Parathyroid adenoma (tissue), 2 donors: Measurements from ENCODE around the gene COPB2.

Experiments used
- H2AFZ ChIP-seq: fragments of 300-600 bp; sonication (generic); one replicate; pipeline ENCODE4 v1.7.0; 2017; ENCODE audit warnings: antibody characterized with exemption, mild to moderate bottlenecking
- H3K27ac ChIP-seq: fragments of 300-600 bp; sonication (generic); one replicate; pipeline ENCODE4 v1.7.0; 2017
- H3K27me3 ChIP-seq: fragments of 300-600 bp; sonication (generic); one replicate; pipeline ENCODE4 v1.7.0; 2017; ENCODE audit warnings: low read length; ENCODE audit not compliant: control insufficient read depth, insufficient read depth
- H3K36me3 ChIP-seq: fragments of 300-600 bp; sonication (generic); one replicate; pipeline ENCODE4 v1.7.0; 2017; ENCODE audit warnings: low read length; ENCODE audit not compliant: control insufficient read depth, insufficient read depth
- H3K4me1 ChIP-seq: fragments of 300-600 bp; sonication (generic); one replicate; pipeline ENCODE4 v1.7.0; 2017; ENCODE audit warnings: control low read depth
- H3K4me2 ChIP-seq: fragments of 300-600 bp; sonication (generic); one replicate; pipeline ENCODE4 v1.7.0; 2017; ENCODE audit warnings: low read length
- H3K4me3 ChIP-seq: fragments of 300-600 bp; sonication (generic); one replicate; pipeline ENCODE4 v1.7.0; 2017; ENCODE audit warnings: low read depth, low read length
- H3K79me2 ChIP-seq: fragments of 300-600 bp; sonication (generic); one replicate; pipeline ENCODE4 v1.7.0; 2017; ENCODE audit warnings: control low read depth
- H3K9ac ChIP-seq: fragments of 300-600 bp; sonication (generic); one replicate; pipeline ENCODE4 v1.7.0; 2017; ENCODE audit warnings: mild to moderate bottlenecking
- H3K9me3 ChIP-seq: fragments of 300-600 bp; sonication (generic); one replicate; pipeline ENCODE4 v1.7.0; 2017; ENCODE audit warnings: low read length; ENCODE audit not compliant: control insufficient read depth
- CTCF ChIP-seq: fragments of 300-600 bp; sonication (generic); IDR thresholded peaks from one replicate; pipeline ENCODE4 v1.7.0; 2017; ENCODE audit warnings: antibody characterized with exemption, mild to moderate bottlenecking
- donor health status: primary hyperparathyroidism.

Gene COPB2

GRCh38 chr3:139322346-139322745 is 67.1 kb downstream of the COPB2 start:
- no peaks in the 10 kb centered on the region for H3K27me3 ChIP-seq
- H3K36me3 ChIP-seq, result no peaks in the 10 kb centered on the region
- TF ChIP-seq CTCF, result no peak

DNA sequence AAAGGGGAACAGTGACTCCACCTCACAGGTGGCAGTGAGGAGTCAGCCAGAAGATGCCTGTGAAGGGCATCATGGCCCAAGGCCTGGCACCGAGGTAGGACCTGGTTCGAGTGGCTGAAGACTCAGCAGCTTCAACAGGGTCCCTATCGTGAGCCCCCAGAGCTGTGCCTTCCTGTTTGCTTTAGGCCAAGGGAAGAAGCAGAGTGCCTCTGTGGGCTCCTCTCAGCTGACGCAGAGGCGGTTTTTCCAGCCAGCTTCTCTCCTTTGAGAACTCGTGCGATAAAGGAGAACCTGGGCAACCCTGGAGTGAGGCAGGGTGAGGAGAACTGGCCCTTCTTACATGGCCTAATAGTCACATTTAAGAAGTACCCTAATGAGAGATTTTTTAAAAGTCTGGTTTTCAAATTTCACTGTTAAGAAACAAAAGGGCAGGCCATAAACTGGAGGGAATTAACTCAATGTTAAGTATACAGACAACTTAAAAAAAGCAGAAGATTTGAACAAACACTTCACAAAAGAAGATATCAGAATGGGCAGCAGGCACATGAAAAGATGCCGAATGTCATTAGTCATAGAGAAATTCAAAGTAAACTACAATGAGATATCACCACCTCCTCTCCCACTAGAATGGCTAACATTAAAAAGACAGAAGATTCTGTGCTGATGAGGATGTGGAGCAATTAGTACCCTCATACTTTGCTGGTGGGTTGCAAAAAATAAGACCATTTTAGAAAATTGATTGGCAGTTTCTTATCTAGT is 68.7 kb downstream of the COPB2 start:
- H3K4me2 ChIP-seq, result no peak overlapping the region
- no peaks in the 10 kb centered on the region for H3K36me3 ChIP-seq
- H3K4me3 ChIP-seq, result no peak overlapping the region
- no peak overlapping the region for H3K27ac ChIP-seq
- TF ChIP-seq CTCF, result no peak
- H2AFZ ChIP-seq, result no peak overlapping the region
- no peaks in the 10 kb centered on the region for H3K27me3 ChIP-seq
- no peak overlapping the region for H3K9ac ChIP-seq
- H3K9me3 ChIP-seq, result no peaks in the 10 kb centered on the region
- no peaks in the 10 kb centered on the region for H3K4me1 ChIP-seq
- H3K79me2 ChIP-seq, result no peaks in the 10 kb centered on the region

More at GRCh38 chr3:139322346-139322745, 67.1 kb downstream of the COPB2 start:
- H3K27ac ChIP-seq, result no peak overlapping the region
- no peaks in the 10 kb centered on the region for H3K4me1 ChIP-seq
- H3K9ac ChIP-seq, result no peak overlapping the region
- no peak overlapping the region for H3K4me3 ChIP-seq
- no peaks in the 10 kb centered on the region for H3K9me3 ChIP-seq
- no peaks in the 10 kb centered on the region for H3K79me2 ChIP-seq
- H2AFZ ChIP-seq, result no peak overlapping the region
- no peak overlapping the region for H3K4me2 ChIP-seq

- Histone ChIP-seq H3K9ac (no peak overlapping the region), H3K27ac (no peak overlapping the region), H3K36me3 (no peaks in the 10 kb centered on the region), H3K4me2 (no peak overlapping the region), H3K4me1 (no peaks in the 10 kb centered on the region), H3K9me3 (no peaks in the 10 kb centered on the region), H3K27me3 (no peaks in the 10 kb centered on the region), H3K79me2 (no peaks in the 10 kb centered on the region), H2AFZ (no peak overlapping the region), H3K4me3 (no peak overlapping the region)
- no peak for TF ChIP-seq CTCF
Measured at GRCh38 chr3:139319428-139320402, 69.7 kb downstream of the COPB2 start.

DNA sequence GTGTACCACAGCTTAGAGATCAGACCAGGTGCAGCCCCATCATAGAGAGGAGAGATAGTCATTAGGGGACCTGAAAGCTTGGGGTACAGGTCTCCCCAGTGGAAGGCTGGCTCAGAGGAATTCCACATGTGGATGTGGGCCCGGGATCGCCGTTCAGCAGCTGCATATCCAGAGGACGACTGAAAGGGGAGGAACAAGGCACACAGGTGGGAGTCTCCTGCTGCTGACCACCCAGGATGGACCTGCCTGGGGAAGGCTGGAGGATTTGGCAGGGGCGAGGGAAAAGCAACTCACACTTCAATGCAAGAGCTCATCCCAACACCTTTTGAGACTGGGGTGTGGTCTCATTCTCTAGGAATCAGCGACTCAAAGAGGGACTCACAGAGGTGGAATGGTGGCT is 70.6 kb downstream of the COPB2 start:
- Histone ChIP-seq H3K9ac (no peak overlapping the region), H2AFZ (no peak overlapping the region), H3K27ac (no peak overlapping the region), H3K4me3 (no peak overlapping the region), H3K27me3 (no peaks in the 10 kb centered on the region), H3K4me1 (no peaks in the 10 kb centered on the region), H3K9me3 (no peaks in the 10 kb centered on the region), H3K4me2 (no peak overlapping the region), H3K79me2 (no peaks in the 10 kb centered on the region), H3K36me3 (no peaks in the 10 kb centered on the region)
- TF ChIP-seq CTCF, result no peak
